Measurements from ENCODE around the gene ATXN7L3B. TPM values are rescaled to one million over a fixed set of nuclear protein-coding genes. Genes with fewer than 3 reads are reported as not detected.

The ATXN7L3B gene
- total RNA-seq, 4 donors from 2014 or later: 5.9 to 78.2 (median 23.0) TPM

DNA sequence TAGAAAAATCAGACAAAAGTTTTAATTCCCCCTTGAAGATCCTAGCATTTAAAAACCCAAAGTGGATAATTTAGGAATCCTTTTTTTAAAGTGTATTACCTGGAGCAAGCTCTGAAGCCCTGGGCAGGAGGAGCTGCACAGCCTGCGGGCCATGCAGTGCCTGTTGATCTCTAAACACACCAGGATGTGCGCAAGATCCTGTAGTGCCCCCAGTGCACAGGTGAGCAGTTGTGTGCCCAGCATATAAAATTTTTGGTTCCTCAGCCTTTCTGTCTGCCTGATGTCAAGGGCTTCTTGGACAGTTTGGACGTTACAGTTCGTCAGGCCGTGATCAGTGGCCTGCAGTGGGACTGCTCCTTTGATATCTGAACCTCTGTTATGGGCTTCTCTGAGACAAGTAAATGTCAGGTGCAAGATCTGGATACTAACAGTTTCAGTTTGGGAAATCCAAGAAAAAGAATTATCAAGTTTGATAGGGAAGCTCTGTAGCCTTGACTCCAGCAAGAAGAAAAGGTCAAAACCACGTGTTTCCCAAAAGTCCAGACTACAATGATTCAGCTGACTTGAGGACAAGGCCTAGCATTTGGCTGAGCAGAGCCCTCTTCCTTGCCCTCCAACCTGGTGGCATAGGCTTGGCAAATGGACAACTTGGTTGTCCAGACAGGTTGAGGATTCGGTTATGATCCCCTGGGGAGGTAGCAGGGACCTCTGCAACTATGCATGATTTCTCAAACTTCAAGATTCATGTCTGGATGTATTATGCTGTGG is 1.0 kb downstream of the ATXN7L3B start:
- no peak for TF ChIP-seq POLR2A (IDR thresholded peaks at IDR 0.05)
- TF ChIP-seq, protein P1, sequence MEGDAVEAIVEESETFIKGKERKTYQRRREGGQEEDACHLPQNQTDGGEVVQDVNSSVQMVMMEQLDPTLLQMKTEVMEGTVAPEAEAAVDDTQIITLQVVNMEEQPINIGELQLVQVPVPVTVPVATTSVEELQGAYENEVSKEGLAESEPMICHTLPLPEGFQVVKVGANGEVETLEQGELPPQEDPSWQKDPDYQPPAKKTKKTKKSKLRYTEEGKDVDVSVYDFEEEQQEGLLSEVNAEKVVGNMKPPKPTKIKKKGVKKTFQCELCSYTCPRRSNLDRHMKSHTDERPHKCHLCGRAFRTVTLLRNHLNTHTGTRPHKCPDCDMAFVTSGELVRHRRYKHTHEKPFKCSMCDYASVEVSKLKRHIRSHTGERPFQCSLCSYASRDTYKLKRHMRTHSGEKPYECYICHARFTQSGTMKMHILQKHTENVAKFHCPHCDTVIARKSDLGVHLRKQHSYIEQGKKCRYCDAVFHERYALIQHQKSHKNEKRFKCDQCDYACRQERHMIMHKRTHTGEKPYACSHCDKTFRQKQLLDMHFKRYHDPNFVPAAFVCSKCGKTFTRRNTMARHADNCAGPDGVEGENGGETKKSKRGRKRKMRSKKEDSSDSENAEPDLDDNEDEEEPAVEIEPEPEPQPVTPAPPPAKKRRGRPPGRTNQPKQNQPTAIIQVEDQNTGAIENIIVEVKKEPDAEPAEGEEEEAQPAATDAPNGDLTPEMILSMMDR (IDR thresholded peaks at IDR 0.05): no peak
- Histone ChIP-seq H3K36me3 (no peaks in the 10 kb centered on the region), H3K4me1 (peaks cover 0 to 4% of the 10 kb centered on the region in 2 donors), H3K4me3 (peak overlapping the region; percentile 67 to 83), H3K27ac (peak overlapping the region; percentile 93 to 94), H3K27me3 (no peaks in the 10 kb centered on the region), H3K9me3 (no peaks in the 10 kb centered on the region)
- intact Hi-C loops (cut with DNase I; ENCODE audit: low total_unique reads): no loop called here
- no peak for DNase-seq

DNA sequence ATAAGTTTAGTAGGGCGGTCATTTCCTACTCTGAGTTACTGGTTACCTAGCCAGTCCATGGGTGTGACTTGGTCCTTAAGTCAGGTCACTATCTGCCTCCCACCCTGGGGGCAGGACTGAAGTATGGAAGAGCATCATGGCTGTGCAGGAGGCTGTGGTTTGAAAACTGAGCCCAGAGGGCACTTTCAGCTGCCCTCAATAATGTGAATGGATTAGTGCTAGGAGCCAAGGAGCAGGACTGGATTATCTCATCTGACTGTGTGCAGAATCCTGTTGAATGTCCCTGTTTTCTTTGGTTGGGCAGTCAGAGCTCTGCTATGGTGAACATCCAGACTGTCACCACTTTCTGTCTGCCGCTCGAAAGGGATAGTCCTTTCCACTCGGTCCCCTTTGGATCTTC is 1.6 kb downstream of the ATXN7L3B start:
- DNase-seq: no peak
- H3K27ac ChIP-seq: peak overlapping the region in 1 of 2 donors; percentile 4

DNA sequence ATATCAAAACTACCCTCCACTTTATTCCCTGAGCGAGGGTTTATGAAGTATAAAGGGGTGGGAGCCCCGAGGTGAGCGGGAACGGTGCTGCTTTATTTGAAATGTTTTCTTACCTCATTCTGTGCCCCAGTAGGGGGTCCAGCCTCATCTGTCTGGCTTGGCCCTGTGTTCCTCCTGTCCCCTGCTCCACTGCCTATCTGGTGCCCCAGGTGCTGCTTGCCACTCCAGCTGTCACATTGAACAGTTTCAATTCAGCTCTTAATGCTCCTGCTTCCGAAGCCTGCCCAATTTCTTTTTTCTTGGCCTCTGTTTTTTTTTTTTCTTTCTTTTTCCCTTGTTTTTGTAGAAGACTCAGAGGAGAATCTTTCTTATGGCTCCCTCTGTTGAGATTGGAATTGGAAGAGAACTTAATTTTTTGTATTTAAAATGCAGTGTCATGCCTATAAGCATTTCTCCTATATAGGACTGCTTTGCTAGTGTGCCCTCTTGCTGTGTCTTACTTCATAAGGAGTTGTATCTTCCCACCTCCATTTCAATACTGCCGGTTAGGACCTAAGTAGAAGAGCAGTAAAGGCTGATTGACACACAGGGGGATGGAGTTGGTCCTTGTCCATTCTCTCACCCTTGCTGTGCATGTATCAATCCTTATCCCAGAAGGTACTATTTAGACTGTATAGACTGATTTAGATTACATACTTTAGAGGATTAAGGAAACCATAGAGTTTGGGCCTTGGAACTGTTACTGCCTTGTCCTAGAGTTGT is 2.3 kb downstream of the ATXN7L3B start:
- Histone ChIP-seq H3K27ac (no peak overlapping the region), H3K4me1 (peaks cover 0 to 4% of the 10 kb centered on the region in 2 donors), H3K36me3 (no peaks in the 10 kb centered on the region), H3K4me3 (peak overlapping the region in 1 of 2 donors; percentile 83), H3K9me3 (no peaks in the 10 kb centered on the region), H3K27me3 (no peaks in the 10 kb centered on the region)
- intact Hi-C loops (cut with DNase I; ENCODE audit: low total_unique reads): no loop called here
- DNase-seq: no peak
- TF ChIP-seq, protein P1 (IDR thresholded peaks at IDR 0.05): no peak
- no peak for TF ChIP-seq POLR2A (IDR thresholded peaks at IDR 0.05)

More for the DNA sequence above, 1.6 kb downstream of the ATXN7L3B start:
- TF ChIP-seq, protein P1 (IDR thresholded peaks at IDR 0.05): no peak
- no peak for TF ChIP-seq POLR2A (IDR thresholded peaks at IDR 0.05)
- intact Hi-C loops (cut with DNase I; ENCODE audit: low total_unique reads): no loop called here
- H3K27me3 ChIP-seq: no peaks in the 10 kb centered on the region
- no peaks in the 10 kb centered on the region for H3K36me3 ChIP-seq
- no peaks in the 10 kb centered on the region for H3K9me3 ChIP-seq
- peak overlapping the region; percentile 67 to 83 for H3K4me3 ChIP-seq
- peaks cover 0 to 4% of the 10 kb centered on the region in 2 donors for H3K4me1 ChIP-seq

DNA sequence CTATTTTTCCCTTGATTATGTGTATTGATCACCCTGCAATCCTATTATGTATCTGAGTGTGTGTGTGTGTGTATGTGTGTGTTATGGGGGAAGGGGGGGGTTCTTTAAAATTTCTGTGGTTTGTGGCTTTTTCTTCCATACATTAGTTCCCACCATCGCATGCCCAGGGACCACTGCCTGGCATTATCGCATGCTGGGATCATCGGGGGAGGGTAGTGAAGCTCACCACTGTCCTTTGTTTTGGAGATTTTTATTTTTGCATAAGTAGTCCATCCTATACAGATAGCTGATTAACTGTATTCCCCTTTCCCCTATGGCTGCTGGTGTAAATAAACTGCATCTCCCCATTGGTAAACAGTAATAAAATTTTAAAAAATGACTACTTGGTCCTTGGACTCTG is 3.4 kb downstream of the ATXN7L3B start:
- no peak for DNase-seq
- Histone ChIP-seq H3K36me3 (no peaks in the 10 kb centered on the region), H3K9me3 (no peaks in the 10 kb centered on the region), H3K4me3 (no peak overlapping the region), H3K4me1 (peaks cover 0 to 4% of the 10 kb centered on the region in 2 donors), H3K27me3 (no peaks in the 10 kb centered on the region), H3K27ac (no peak overlapping the region)
- TF ChIP-seq POLR2A (IDR thresholded peaks at IDR 0.05): no peak
- TF ChIP-seq, protein P1 (IDR thresholded peaks at IDR 0.05): no peak
- intact Hi-C loops (cut with DNase I; ENCODE audit: low total_unique reads): no loop called here

DNA sequence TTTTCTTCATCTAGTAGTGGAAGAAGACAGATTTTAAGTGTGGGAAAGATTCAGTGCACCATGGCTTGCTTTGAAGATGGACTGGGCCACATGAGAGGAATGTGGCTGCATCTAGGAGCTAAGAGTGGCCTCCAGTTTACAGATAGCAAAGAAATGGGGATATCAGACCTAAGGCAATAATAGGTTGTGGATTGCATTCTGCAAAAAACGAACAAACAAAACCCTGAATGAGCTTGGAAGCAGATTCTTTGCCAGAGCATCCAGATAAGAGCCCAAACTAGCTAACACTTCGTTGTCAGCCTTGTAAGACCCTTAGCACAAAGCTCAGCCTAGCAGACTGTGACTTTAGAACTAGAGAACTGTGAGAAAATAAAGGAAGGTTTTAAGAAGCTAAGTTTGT is 9.6 kb downstream of the ATXN7L3B start:
- no peaks in the 10 kb centered on the region for H3K27me3 ChIP-seq
- H3K4me3 ChIP-seq: no peak overlapping the region
- no peaks in the 10 kb centered on the region for H3K4me1 ChIP-seq
- TF ChIP-seq POLR2A (IDR thresholded peaks at IDR 0.05): no peak
- TF ChIP-seq, protein P1 (IDR thresholded peaks at IDR 0.05): no peak
- H3K36me3 ChIP-seq: no peaks in the 10 kb centered on the region
- H3K27ac ChIP-seq: no peak overlapping the region
- intact Hi-C loops (cut with DNase I; ENCODE audit: low total_unique reads): no loop called here
- no peak for DNase-seq
- H3K9me3 ChIP-seq: no peaks in the 10 kb centered on the region
